GM21529 (cell line): Measurements from ENCODE around the gene RFTN1.

Experiments used
- ATAC-seq: cut with Tn5 transposase; IDR thresholded peaks from one replicate; pipeline ENCODE4 v1.9.1; 2021; ENCODE audit not compliant: unreplicated experiment

Gene RFTN1

GRCh38 chr3:16487511-16488175 lies 25.9 kb downstream of the RFTN1 start:
- no peak for ATAC-seq

GRCh38 chr3:16486951-16487480 lies 26.5 kb downstream of the RFTN1 start:
- ATAC-seq, result no peak

GRCh38 chr3:16486201-16486600 lies 27.3 kb downstream of the RFTN1 start:
- ATAC-seq, result no peak

- no peak for ATAC-seq
These were observed 28.0 kb downstream of the RFTN1 start for GRCh38 chr3:16485395-16485992.

- no peak for ATAC-seq
These were observed 28.5 kb downstream of the RFTN1 start for GRCh38 chr3:16484984-16485383.

- no peak for ATAC-seq
These were observed 29.3 kb downstream of the RFTN1 start for GRCh38 chr3:16484216-16484615.

- peak; percentile 77 for ATAC-seq
These were observed 30.5 kb downstream of the RFTN1 start for GRCh38 chr3:16482770-16483531.

GRCh38 chr3:16482194-16482769 lies 31.2 kb downstream of the RFTN1 start:
- peak; percentile 26 for ATAC-seq

- ATAC-seq, result no peak
These were observed 32.0 kb downstream of the RFTN1 start for GRCh38 chr3:16481546-16481897.

GRCh38 chr3:16480861-16481545 lies 32.5 kb downstream of the RFTN1 start:
- ATAC-seq, result peak; percentile 46

GRCh38 chr3:16478516-16478915 lies 35.0 kb downstream of the RFTN1 start:
- no peak for ATAC-seq

GRCh38 chr3:16477521-16477920 lies 36.0 kb downstream of the RFTN1 start:
- ATAC-seq, result no peak

- ATAC-seq, result no peak
These were observed 36.4 kb downstream of the RFTN1 start for GRCh38 chr3:16477056-16477455.

GRCh38 chr3:16476636-16477035 lies 36.9 kb downstream of the RFTN1 start:
- peak; percentile 36 for ATAC-seq

- no peak for ATAC-seq
These were observed 37.7 kb downstream of the RFTN1 start for GRCh38 chr3:16475766-16476165.

- no peak for ATAC-seq
These were observed 38.6 kb downstream of the RFTN1 start for GRCh38 chr3:16474920-16475319.

- ATAC-seq, result no peak
These were observed 39.3 kb downstream of the RFTN1 start for GRCh38 chr3:16474216-16474615.

GRCh38 chr3:16472593-16472992 lies 40.9 kb downstream of the RFTN1 start:
- no peak for ATAC-seq

- ATAC-seq, result no peak
These were observed 41.6 kb downstream of the RFTN1 start for GRCh38 chr3:16471897-16472296.

- no peak for ATAC-seq
These were observed 42.9 kb downstream of the RFTN1 start for GRCh38 chr3:16470590-16470989.
